Stimulated activated CD4-positive, alpha-beta T cell treated with anti-CD3 and anti-CD28 coated beads, Interleukin-2, amount 100 ng/mL, for 24 hours (primary cell): ENCODE data around the gene STK38L.

Source experiments
- DNase-seq, 2 donors: peaks; one replicate each; pipeline ENCODE4 v3.0.0-alpha.2; 2020

STK38L gene

DNA sequence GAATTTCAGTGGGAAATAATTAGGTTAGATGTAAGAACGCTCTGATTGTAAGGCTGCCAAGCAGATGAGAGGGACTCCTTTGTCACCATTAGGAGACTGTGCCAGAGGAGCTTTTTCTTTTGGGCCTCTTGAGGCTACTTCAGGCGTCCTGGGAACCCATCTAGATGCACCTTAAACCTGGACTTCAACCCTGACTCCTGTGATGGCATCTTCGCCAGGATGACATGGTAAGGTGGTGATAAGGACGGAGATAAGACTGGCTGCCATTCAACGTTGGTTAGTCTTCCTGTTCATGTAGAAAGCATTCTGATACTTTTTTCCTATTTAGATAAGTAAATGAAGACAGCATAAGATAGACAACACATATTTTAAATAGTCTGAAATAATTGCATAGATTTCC is 36.3 kb downstream of the STK38L start:
- DNase-seq, result no peak

- no peak for DNase-seq
Observed at GRCh38 chr12:27282754-27283153, 38.7 kb downstream of the STK38L start.

DNA sequence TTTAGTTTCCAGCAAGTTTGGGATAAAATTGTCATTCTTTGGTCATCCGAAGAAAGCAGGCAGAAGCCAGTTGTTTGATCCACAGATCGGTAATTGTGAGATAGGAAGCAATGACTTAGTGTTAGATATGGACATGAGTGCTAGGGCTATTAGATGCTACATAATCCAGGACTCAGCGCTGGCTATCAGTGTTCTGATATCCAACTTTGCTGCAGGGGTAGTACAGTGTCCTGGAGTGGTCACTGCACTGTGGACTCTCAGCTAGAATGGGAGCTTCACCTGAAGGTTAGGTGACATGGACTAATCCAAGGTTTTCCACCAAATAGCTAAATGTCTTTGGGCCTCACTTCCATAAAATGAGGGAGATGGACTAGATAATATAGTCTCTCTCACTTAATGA is 39.9 kb downstream of the STK38L start:
- DNase-seq, result no peak

DNA sequence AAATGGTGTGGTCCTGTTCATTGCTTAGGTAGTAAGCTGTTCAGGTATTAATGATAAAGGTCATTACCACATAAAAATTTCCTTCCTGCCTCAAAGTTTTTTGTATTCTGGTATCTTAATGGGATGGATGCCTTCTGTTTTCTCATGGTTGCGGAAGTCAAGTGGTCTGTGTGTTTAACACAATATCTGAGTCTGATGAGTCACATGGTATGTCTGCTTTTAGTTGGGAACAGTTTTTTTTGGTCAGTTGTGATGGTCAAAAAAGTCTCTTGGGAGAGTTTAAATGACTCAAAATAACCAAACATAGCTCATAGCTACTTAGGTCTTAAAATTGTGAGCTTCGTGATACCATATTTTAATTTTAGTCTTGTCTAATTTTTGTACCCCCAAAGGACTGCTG is 40.7 kb downstream of the STK38L start:
- DNase-seq, result no peak

DNA sequence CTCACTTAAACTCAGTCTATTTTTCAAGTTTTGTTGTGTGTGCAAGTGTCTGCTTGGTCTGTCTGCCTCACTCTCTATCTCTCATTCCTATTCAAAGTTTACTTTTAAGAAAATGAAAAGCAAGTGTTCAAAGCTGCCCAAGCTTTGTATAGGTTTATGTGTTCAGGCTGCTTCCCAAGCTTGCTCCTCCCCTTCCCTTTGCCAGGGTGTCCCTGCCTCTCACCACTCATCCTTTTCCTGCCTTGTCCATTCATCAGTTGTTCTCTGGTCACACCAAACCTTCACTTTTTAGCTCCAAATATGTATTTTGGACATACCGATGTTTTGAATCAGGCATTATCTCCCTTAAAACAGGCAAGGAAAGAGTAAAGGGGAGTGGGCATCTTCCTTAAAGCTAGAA is 41.3 kb downstream of the STK38L start:
- no peak for DNase-seq

DNA sequence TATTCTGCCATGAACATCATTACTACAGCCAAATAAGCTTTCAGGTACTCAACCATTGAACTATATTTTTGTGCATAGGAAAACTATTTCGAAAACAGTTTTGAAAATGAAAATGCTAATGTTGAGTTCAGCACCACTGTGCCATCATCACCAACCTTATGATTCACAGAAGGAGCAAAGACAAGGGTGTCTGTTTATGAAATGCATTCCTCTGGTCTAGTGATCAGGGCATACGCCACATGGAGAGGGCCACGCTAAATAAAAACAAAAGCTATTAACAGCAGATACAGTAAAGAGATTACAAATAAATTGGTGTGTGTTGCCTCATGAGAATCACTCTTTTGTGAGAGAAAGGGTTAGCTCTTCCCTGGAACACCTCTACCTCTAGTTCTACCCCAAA is 45.3 kb downstream of the STK38L start:
- no peak for DNase-seq

GRCh38 chr12:27290501-27291168 is 46.5 kb downstream of the STK38L start:
- DNase-seq, result no peak

DNA sequence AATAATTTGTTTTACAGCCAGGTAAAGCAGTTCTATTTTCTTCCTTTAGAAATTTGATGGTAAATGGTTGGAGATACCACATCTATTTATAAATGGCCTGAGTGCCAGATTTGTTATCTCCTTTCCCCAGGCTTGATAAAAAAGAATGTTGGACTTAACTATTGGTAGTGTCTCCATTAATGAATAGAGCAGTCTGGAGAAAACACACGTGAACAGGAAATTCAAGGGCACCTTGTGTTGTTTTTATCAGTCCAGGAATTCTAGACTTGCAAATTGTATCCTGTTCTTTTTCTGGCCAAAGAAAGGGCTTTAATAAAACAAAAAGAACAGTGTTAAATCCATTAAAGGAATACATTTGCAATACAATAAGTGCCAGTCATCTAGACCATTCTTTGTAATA is 47.8 kb downstream of the STK38L start:
- DNase-seq, result no peak

GRCh38 chr12:27292718-27293117 is 48.6 kb downstream of the STK38L start:
- DNase-seq, result no peak

DNA sequence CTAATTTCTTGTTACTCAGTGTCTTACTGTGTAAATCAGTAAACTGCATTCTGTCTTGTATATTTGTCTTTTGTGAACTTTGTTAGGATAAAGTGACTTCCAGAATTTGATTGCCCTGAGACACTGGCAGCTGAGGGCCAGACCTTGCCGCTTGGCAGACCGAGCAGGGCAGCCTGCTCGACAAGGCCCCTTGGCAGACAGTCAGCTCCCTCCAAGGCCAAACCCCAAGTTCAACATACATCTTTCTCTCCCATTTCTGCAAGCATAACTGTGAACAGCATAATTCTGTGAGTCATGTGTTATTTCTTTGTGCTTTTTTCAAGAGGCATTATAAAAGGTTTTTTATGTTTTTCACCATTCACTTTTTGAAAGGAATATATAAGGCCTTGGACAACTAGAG is 49.4 kb downstream of the STK38L start:
- DNase-seq, result no peak

DNA sequence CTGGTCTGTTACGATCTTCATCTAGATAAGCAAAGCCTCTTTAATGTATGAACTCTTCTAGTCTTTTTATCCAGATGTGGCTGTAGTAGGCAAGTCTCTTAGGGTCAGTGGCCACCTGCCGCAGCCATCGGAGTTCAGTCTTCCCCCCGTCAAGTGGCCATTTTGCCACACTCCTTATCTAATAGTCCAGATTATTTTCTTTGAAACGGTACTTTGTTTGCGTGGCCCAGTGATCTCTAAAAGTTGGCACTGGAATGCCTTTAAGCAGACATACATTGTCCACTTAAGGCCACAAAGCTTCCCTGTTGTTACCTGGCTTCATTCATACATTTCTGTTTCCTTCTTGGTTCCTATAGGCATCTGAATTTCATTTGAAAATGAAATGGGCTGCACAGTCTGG is 52.6 kb downstream of the STK38L start:
- DNase-seq, result no peak

- DNase-seq, result no peak
Observed at GRCh38 chr12:27297566-27297965, 53.5 kb downstream of the STK38L start.

DNA sequence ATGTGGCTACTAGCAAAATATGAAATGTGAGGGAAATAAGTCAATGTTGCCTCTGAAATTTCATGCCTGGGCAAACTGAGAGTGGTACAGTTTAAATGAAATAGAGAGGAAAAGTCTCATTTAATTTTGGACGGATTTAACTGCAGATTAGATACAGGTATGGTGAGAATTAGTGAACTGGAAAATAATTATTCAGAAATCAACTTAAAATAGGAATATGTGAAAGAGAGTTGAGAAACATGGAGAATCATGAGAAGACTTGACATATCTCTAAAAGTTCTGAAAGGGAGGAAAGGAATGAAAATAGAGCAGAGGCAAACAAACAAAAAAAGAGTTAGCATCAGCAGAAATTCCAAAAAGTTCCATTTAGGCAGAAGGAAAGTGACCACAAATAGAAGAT is 55.0 kb downstream of the STK38L start:
- DNase-seq, result no peak

- no peak for DNase-seq
Observed at GRCh38 chr12:27300226-27300625, 56.1 kb downstream of the STK38L start.

DNA sequence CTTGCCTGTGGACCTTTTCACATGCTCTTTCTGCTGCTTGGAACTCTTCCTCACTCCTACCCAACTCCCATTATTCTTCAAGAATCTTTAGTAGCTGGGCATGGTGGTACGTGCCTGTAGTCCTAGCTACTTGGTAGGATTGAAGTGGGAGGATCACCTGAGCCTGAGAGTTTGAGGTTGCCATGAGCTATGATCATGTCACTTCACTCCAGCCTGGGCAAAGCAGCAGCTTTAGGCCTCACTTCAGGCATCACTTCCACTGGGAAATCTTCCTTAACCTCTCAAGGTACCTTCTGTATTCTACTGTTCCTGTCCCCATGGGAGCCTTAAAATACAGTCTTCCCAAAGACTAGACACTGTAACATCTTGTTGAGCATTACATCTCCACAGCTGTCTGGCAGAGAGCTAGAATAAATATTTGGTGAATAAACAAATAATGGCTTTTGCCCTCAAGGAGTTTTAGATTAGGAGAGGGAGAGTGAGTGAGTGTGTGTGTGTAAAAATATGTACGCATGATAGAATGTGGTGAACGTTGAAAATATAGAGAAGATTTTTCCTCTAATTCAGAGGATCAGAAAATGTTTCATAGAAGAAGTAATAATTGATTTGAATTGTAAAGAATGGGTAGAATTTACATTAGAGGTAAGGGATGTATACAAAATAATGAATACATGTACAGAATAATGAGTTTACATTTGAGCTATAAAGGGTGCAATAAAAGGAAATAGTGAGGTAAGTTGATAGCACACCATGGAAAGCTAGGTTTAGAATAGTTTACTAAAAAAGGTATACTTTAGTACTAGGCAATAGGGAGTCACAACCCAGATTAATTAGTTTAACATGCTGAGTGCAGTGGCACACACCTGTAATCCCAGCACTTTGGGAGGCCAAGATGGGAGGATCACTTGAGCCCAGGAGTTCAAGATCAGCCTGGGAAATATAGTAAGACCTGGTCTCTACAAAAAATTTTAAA is 59.3 kb downstream of the STK38L start:
- DNase-seq, result no peak

- no peak for DNase-seq
Observed at GRCh38 chr12:27304856-27305255, 60.8 kb downstream of the STK38L start.

DNA sequence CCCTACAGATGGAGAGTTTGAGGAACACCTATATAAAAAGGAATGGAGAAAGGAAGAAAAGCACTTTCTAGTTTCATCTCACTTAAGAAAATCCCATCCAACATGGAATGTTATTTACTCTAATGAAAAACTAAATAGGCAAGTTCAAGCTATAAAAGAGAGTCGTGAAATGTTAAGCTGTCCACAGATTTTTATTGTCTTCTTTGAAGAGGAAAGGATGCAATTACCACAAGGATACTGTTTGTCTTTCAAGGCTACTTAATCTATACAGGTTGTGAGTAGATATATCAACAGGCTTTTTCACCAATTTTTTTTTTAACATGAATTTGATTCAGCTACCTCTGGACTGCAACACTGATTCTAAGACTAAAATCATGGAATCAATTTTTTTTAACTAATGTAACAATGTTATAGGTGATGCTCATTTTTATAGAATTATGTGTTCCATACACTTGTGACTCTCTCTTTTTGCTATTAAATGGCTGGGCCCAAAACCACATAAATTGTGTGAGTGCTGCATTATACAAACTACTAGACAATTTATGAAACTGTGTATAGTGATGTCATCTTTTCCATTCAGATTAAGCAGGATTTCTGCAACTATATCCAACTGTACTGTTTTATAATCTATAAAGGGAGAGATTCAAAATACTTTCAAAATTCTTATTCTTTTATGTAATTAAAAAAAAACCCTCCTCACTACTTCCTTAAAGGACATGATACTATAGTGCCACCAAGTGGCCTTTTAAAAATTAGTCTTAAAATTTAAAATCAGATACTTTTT is 61.8 kb downstream of the STK38L start:
- DNase-seq, result no peak

DNA sequence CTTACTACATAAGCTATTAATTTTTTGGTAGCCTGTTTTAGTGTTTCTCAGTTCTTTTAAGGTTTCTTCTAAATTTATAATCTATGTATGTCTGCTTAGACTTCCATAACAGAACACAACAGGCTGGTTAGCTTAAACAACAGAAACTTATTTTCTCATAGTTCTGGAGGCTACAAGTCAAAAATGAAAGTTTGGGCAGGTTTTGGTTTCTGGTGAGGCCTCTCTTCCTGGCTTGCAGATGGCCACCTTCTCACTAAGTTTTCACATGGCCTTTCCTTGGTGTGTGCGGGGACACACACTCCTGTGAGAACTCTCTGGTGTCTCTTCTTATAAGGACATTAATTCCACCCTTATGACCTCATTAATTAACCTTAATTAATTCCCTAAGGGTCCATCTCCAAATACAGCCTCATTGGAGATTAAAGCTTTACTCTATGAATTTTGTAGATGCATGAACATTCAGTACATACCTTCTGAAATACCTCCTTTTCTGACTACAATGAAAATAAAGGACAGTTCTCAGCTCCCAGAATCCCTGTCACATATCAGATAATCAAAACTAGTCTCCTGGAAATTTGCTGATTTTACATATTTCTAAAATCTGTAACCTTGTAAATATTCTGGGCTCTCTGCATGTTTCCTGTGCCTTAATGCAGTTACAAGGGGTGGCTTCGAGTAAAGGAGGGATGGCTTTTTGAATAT is 65.4 kb downstream of the STK38L start:
- no peak for DNase-seq

- no peak for DNase-seq
Observed at GRCh38 chr12:27309995-27310315, 65.9 kb downstream of the STK38L start.

GRCh38 chr12:27316947-27317346 is 72.9 kb downstream of the STK38L start:
- DNase-seq, result no peak

DNA sequence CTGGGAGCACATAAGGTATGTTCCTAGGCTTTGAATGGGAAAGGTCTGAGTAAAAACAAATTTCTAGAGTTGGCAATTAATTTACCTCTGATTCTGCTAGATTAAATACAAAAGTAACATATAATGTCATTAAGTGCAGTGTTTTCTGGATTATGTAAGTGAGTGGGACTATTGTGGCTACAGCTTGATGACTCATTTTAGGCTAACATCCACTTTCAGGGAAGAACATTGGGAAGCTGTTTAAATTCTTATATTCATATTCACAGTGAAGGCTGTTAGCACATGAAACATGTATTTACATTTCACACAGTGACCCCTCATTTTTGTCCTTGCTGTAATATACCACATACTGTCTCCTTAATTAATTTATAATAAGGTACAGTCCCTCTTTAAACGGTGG is 75.3 kb downstream of the STK38L start:
- DNase-seq, result no peak

- no peak for DNase-seq
Observed at GRCh38 chr12:27319848-27320247, 75.8 kb downstream of the STK38L start.

DNA sequence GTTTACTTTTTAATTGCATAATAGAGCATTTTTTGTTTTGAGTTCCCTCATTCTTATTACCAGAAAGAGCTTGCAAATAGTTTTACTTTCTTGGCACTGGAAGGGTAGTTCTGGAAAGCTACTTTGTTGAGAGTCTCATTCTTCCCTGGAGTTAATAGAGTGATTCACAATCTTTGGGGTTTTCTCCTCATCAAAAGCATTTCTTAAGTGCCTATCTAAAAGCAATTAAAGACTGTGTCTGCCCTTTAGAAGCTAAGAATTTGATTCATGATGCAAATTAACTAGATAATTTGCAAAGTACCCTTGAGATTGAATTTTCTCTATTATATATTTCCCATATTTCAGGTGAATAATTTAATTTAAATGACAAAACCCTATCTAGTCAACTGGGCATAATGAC is 80.4 kb downstream of the STK38L start:
- DNase-seq, result no peak
